ENCODE measurements around the gene EEF1AKMT2. TPM values are rescaled to one million over a fixed set of nuclear protein-coding genes. Genes with fewer than 3 reads are reported as not detected.
A peak's percentile ranks its signal among the peaks of the same experiment; 100 is the strongest.
"Not testable (repeated sequence)": the region's sequence is repeated elsewhere in the genome, so short reads cannot be mapped to it uniquely, and the experiment has no call there.

Gene EEF1AKMT2
- total RNA-seq, 1 experiment from 2014 or later, result 32.3 TPM

DNA sequence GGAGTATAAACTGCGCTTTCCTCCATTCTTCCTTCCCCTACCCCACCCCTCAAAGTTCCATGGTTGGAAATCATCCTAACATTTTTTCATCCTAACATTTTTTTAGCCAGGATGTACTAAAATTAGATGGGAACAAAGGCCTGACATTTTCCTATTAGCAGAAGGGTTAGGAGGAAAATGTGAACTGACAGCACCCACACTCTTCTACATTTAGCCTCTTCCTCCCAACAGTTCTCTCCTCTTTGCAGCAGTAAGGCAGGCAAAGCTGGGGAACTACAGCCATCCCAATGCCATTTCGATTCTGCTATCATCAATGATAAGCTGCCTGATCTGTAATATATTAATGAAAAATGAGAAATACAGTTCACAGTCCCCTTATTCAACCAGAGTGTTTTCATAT is 36.1 kb downstream of the EEF1AKMT2 start:
- DNase-seq (ENCODE audit: low spot score), result no peak

- DNase-seq (ENCODE audit: low spot score), result no peak
Observed at GRCh38 chr10:124754227-124754626, 37.5 kb downstream of the EEF1AKMT2 start.

DNA sequence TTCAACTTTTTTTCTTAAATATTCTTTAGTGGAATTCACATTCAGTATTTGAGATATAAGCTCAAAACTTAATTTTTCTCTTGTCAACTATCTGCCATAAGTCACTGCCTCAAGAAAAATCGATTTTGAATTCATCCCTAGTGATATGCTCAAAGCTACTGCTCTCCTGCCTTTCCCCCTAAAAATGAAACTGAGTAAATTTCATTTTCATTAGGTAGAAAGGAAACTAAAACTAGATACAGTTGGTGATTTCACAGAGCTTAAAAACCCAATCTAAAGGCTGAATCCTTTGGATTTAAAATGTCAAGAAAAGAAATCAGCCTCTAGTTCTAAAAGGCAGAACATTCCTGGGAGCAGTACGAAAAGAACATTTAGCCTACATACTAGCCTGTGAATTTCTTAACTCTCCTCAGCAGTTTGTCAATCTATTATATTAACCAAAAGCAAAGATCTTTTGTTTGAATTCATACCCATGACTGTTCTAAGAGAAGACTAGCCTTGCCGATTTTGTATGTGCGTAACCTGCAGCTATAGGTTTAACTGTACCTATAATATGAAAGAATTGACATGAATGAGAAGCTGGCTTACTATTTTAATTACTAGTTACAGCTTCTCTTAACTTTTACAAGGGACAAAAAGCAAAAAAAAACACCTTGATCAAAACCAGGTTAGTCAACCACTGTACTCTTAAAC is 42.6 kb downstream of the EEF1AKMT2 start:
- no peak for DNase-seq (ENCODE audit: low spot score)

DNA sequence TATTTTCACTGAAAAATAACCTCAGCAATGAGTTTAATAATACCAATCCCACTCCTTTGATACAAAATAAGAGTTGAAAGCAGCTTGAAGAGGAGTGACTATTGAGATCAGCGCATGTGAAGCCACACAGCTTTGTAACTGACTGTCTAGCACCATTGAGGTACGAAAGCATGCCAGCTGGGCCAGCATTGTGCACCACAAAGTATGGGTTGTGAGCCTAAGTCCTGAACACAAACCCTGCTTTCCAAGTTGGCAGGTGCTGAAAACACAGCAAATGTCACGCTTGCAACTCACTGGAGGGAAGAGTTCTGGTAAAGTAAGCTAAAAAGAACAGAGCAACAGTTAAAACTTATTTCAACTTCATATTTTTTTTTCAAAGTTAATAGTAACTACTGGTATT is 43.5 kb downstream of the EEF1AKMT2 start:
- DNase-seq (ENCODE audit: low spot score), result no peak

- no peak for DNase-seq (ENCODE audit: low spot score)
Observed at GRCh38 chr10:124747745-124748144, 43.9 kb downstream of the EEF1AKMT2 start.

- DNase-seq (ENCODE audit: low spot score), result no peak
Observed at GRCh38 chr10:124746992-124747391, 44.7 kb downstream of the EEF1AKMT2 start.

- DNase-seq (ENCODE audit: low spot score), result not testable (repeated sequence)
Observed at GRCh38 chr10:124746447-124746846, 45.2 kb downstream of the EEF1AKMT2 start.

GRCh38 chr10:124745673-124746072 is 46.0 kb downstream of the EEF1AKMT2 start:
- DNase-seq (ENCODE audit: low spot score), result peak; percentile 26

- no peak for DNase-seq (ENCODE audit: low spot score)
Observed at GRCh38 chr10:124745252-124745651, 46.4 kb downstream of the EEF1AKMT2 start.

DNA sequence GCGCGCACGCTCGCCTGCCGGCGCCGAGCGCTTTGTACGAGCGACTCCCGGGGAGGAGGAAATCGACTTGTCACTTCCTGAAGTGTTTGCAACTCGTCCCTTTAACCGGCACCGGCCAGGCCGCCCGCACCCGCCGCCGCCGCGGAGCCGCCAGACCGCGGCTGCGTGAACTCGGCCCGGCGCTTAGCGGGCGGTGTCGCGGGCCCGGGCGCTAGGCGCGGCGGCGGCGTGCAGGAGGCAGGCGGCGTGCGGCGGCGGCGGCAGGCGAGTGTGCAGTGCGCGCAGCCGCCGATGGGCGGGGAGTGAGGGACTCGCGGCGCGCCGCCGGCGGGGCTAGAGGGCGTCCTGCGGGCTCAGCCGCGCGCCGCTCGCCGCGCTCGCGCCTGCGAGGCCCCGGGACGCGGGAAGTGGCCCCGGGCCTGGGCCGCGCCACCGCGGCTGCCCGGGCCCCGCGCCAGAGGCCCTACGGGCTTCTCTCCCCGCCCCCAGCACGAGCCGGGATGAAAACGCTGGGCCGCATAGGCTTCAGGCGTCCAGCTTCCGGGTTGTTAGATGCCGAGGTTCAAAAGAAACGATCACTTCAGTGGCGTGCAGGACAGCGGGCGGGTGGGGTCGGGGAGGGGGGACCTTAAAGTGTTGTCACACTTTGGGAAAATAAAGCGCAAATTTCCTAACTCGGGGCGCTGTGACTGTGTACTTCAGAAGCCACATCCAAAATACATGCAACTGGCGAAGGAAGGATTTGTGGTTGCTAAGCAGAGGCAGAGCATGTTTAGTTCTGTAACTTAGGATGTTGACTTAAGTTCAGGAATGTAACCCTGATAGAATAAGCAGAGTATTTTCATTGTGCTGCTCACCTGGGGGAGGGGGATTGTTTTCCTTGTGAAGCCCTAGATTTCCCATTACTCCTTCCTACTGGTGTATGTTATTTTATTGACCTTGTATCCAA is 47.3 kb downstream of the EEF1AKMT2 start, which contains the start of gene FAM53B:
TSS of gene FAM53B (minus strand) at position 277 of the 949 bp plus-strand sequence. CDS start 37,665 bp downstream, outside the sequence.
- DNase-seq (ENCODE audit: low spot score), result peak; percentile 67

DNA sequence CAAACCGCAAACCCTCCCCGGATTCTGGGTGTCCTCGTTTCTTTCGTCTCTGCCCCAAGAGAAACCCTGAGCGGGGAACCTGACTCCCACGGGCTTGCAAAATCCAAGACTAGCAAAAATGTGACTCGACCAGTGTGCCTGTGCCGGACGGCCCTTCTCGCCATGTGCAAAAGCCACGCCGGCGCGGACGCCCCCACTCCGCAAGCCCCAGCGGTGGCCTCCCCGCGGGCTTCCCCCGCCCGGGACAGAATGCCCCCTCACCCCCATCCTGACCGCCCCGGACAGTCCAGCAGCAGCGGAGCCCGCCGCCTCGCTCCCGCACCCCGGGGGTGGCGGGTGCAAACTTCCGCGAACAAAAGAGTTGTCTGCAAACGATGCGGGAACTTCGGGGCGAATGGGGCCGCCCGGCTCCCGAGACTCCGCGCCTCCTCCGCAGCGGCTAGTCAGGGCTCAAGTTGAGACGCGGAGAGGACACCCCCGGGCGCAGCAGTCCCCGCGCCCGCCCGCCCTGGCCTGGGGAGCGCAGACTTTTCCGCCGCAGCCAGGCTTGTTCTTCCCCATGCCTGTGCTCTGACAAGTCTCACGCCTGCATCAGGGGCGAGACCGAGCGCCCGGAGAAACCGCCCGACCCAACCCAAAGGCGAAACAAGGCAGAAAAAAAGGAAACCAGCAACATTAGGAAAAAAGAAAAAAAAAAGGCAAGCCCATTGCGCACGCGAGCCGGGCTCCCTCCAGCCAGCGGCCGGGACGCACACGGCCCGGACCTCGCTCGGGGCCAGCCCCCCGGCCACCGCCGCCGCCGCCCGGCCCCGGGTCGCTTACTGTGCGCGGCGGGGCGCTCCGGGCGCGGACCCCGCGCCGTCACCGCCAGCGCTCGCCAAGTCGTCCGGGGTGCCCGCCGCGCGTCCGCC is 48.2 kb downstream of the EEF1AKMT2 start:
- no peak for DNase-seq (ENCODE audit: low spot score)

DNA sequence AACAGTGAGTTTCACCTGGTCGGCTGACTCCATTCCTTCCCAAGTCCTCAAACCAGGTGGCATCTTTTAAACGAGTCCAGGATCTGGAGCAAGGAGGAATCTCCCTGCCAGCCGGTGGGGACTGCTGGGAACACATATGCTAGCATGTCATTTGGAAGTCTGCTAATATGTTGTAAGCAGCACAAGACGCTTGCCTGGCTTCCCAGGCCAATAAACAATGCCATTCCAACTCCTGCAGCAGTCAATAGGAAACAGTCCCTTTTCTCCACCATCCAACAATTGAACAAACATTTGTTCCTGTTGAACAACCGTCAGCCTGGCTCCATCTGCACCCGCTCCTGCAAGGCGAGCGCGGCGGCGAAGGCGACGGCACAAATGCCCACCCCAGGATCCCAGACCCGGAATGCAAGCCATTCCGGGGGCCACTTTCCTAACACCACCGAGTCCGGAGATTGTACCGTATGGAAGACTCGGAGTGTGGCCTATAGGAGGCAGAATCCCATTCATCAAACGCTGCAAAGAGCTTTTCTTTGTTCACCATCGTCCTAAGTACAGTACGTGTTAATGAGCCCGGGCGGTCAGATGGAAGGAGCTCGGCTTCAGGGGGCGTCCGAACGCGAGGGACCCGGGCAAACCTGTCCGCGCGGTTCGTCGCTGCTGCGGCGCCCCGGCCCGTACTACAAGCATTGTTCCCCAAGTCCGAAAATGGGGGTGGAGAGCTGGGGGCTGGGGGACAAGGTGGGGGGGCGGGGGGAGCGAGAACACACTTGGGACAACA is 49.1 kb downstream of the EEF1AKMT2 start:
- no peak for DNase-seq (ENCODE audit: low spot score)

GRCh38 chr10:124741922-124742412 is 49.7 kb downstream of the EEF1AKMT2 start:
- no peak for DNase-seq (ENCODE audit: low spot score)

DNA sequence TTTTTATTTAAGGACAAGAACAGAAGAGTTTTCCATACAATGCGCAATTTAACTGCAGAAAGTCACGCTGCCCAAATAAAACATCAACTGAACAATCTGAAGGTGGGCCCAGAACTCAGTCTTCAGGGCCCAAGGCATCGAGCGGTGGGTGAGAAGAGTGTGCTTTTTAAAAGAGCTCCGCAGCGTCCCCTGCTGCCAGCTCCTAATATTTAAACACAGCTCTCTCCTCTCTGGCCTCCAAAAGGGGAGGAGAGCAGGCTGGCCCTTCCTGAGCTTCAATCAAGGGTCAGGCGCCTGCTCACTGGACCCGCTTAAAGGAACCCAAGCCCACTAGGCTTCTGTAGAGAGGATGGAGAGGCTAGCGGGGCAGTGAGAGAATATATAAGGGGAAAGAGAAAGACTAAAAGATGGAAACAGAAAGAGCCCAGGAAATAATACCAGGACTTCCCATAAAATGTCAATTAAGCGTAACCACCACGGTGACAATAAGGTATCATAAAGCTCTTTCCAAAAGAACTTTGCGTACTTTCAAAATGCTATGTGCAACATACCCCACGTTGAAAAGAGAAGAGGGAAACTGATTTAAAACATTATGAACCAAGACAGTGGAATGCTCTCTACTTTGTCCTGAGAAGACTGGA is 50.3 kb downstream of the EEF1AKMT2 start:
- DNase-seq (ENCODE audit: low spot score), result peak; percentile 38

GRCh38 chr10:124740369-124741280 is 51.1 kb downstream of the EEF1AKMT2 start:
- no peak for DNase-seq (ENCODE audit: low spot score)

GRCh38 chr10:124739986-124740368 is 51.7 kb downstream of the EEF1AKMT2 start:
- no peak for DNase-seq (ENCODE audit: low spot score)

DNA sequence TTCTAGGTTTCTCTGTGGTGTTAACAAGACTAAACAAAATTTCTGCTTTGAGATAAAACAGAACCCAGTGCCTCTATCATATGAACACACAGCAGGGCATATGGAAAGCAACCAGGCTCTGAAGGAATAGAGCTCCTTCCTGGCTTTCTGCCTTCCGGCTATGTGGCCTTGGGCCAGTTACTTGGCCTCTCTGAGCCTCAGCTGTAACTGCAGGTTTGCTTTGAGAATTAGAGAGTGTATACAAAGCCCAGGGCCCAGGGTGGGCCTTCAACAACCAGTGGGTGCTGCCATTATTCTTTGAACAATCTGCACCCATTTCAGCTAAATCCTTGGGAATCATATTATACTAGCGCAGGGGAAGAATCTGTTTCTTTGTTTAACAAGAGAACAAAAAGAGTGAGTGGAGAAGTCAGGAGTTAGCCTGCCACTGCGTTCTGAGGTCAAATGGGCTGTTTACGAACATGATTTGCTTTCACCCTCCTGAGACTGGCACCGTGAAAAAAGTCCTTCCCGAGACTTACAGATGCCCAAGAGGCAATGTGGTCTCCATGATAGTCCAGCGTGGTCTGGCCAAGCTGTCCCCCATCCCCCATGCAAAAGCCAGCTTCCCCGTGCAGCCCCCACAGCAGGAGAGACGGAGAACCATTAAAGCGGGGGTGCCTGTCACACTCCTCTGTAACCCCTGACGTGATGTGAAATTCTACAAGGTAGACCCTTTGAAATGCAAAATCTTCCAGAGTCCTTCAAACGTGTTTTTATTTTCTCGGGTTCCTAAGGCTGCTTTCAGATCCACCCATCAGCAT is 52.4 kb downstream of the EEF1AKMT2 start:
- DNase-seq (ENCODE audit: low spot score), result no peak

DNA sequence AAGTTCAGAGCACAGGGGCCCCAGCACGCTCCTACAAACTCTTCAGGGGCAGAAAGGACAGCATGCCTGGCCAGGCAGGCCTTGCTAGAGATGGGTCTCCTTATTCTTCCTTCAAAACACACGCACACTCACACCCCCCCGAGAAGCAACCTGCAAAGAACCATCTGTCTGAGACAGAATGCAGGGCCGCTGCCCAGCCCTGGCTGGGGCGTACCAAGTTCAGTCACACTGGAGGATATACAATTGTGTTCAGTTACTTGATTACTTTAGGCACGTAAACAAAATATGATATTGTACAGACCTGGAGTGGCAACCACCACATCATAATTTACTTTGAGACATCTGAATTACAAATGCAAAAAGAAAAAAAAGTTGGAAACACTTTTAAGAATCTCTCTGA is 53.2 kb downstream of the EEF1AKMT2 start:
- DNase-seq (ENCODE audit: low spot score), result no peak
